NCI-H2029 (cell line): ENCODE measurements around the gene CCR7.

Source experiments
- DNase-seq: peaks from one replicate; lab custom pipeline; 2025; lab: John Stamatoyannopoulos, UW

The CCR7 gene

GRCh38 chr17:40535924-40536294, 29.4 kb downstream of the CCR7 start:
- DNase-seq: no peak

DNA sequence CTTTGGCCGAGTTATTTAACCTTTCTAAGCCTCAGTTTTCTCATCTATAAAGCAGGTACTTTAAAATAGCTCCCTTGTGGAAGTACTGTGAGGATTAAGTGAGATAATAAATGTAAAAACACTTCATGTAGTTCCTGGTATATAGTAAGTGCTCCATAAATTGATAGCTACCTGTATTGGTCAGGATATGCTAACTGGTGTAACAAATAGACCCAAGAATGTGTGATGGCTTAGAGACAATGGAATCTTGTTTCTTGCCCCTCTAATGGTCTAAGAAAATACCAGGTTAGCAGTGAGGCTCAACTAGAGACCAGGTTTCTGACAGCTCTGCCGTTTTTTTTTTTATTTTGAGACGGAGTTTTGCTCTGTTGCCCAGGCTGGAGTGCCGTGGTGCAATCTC, 29.8 kb downstream of the CCR7 start:
- DNase-seq: no peak

DNA sequence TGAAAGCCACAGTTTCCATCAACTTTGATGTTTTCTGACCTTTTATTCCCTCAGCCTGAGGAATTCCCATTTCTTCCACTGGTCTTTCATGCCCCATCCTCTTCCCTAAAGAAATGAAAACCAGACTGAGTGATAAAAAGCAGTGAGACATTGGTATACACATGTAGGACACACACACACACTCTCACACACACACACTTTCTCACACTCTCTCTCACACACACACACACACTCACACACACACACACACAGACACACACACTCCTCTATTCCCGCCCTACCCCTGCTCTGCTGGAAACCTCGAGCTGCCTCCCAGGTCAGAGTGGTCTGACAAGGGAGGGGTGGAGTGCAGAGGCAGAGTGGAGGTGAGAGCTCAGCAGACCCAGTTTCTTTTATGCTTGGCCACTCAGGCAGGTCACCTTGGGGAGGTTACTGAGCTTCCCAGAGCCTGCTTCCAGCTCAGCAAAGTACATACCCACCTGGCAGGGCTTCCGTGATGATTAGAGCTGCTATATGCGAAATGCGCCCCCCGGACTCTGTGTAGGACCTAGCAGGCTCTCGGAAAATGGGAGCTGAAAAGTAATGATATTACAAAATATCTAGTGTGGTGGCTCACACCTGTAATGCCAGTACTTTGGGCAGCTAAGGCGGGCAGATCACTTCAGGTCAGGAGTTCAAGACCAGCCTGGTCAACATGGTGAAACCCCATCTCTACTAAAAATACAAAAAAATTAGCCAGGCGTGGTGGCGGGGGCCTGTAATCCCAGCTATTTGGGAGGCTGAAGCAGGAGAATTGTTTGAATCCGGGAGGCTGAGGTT, 30.7 kb downstream of the CCR7 start:
- DNase-seq: no peak

DNA sequence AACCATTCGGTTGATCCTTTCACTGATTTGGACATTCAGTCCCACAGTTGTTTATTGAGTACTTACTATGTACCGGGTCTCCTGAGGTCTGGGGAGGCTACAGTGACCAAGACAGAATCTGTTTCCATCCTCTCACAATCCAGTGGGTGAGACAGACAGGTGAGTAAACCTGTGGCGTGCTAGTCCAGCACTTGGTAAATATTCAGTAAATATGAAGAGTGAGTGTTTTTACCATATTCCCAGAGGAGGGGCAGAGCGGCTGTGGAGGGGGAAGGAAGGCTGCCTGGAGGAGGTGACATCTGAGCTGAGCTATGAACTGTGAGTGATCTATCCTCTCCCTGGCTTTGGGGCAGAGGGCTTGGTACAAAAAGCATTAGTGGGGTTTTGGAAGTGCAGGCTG, 31.4 kb downstream of the CCR7 start:
- no peak for DNase-seq

GRCh38 chr17:40532520-40533253, 32.6 kb downstream of the CCR7 start:
- DNase-seq: no peak

DNA sequence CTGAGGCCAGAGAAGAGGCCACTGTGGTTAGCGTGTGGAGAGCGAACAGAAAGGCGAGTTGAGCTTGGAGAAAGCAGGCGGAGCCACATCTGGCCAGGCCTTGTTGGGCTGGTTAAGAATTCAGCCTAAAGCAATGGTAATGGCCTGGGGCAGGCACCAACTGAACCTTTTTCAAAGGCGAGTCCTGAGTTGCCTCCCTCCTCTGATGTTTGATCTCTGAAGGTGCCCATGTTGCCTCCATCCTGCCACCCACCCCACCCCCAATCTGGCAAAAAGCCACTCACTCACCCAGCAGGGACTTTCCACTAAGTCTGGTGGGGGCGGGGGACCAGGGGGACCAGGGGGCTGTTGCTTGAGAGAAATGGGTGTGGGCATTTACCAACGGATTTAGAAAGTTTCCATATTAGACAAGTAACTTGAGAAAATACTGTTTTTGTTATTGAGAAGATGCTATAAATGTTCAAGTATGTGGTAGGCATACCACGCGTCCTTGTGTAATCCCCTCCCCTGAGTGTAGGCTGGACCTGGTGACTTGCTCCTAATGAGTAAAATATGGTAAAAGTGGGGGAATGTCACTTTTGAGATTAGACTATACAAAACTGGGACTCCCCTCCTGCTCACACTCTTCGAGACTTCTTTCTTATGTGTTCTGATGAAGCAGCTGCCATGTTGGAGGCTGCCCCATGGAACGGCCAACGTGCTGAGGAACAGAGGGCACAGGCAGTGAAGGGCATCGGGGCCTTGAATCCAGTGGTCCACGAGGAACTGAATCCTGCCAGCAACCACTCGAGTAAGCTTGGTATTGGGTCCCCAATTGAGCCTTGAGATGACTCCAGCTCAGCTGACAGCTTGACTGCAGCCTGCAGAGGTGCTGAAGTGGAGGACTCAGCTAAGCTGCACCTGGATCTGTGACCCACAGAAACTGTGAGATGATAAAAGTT, 34.0 kb downstream of the CCR7 start:
- no peak for DNase-seq

DNA sequence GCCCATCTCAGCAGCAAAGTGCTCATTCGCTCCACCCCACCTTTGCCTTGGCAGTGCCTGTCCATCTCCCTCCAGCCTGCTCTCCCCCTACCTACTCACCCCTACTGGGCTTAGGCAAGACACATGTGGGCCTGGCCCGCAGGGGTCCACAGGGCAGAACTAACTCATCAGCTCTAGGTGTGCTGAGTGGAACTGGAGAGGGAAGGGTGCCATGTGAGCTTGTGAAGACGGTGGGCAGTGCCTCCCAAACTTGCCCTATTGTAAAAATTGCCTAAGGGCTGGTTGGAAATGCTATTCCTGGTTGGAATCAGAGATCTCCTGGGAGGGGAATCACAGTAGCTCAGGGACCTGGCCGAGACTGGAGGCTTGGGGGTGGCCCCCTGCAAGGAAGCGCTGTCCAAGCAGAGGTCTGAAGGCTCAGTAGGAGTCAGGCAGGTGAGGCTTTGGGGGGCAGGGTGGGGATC, 34.7 kb downstream of the CCR7 start:
- DNase-seq: no peak

GRCh38 chr17:40529991-40530390, 35.3 kb downstream of the CCR7 start:
- DNase-seq: no peak

GRCh38 chr17:40528692-40529417, 36.4 kb downstream of the CCR7 start:
- no peak for DNase-seq

- no peak for DNase-seq
Observed at GRCh38 chr17:40526668-40527067, 38.6 kb downstream of the CCR7 start.

DNA sequence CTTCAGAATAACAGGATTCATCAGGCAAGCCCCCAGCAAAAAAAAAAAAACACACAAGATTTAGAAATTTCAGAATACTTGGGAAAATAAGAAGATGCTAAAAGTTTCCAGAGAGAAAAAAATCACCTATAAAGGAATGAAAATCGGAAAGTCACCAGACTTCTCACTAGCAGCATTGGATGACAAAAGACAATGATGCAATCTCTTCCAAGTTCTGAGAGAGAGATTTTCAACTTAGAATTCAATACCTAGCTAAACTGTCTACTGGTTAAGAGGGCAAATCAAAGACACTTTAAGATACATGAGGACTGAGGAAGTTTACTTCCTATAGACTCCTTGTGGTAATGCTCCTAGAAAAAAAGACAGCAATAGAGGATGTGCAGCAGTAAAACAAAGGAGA, 40.0 kb downstream of the CCR7 start:
- no peak for DNase-seq

GRCh38 chr17:40524243-40524965, 40.9 kb downstream of the CCR7 start:
- no peak for DNase-seq

DNA sequence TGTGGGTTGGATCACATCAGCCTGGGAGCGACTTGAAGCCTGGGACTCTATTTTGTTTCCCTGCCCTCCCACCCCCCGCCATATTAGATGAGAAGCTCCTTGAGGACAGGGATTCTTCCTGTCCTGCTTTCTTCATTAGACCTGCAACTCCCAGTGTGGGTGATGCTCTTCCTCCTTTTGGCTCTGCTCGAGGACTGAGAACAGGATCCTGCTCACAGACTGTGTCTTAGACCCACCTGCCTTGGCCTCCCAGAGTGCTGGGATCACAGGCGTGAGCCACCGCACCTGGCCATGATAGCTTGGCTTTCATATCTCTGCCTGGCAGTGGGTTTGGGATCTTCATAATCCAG, 42.3 kb downstream of the CCR7 start:
- DNase-seq: no peak

GRCh38 chr17:40522250-40522960, 42.9 kb downstream of the CCR7 start:
- DNase-seq: no peak

DNA sequence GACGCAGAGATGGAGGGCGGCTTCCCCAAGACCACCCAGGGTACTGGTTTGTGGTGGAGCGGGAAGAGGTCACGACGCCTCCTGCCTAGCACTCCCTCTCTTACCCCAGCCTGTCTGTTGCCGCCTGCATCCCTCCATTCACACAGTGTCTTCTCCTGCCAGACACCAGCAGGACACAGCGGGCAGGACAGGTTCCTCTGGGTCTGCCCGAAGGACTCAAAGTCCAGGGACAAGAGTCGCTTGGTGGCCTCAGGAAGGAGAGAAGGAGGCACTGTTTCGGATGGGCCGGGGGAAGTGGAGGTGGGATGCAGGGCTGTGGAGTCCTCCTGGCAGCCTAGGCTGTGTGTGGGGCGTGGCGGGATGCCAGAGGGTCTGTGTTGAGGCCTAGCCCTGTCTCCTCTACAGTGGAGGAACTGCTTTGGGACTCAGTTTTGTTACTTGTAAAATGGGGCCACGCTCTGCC, 44.2 kb downstream of the CCR7 start:
- DNase-seq: no peak

DNA sequence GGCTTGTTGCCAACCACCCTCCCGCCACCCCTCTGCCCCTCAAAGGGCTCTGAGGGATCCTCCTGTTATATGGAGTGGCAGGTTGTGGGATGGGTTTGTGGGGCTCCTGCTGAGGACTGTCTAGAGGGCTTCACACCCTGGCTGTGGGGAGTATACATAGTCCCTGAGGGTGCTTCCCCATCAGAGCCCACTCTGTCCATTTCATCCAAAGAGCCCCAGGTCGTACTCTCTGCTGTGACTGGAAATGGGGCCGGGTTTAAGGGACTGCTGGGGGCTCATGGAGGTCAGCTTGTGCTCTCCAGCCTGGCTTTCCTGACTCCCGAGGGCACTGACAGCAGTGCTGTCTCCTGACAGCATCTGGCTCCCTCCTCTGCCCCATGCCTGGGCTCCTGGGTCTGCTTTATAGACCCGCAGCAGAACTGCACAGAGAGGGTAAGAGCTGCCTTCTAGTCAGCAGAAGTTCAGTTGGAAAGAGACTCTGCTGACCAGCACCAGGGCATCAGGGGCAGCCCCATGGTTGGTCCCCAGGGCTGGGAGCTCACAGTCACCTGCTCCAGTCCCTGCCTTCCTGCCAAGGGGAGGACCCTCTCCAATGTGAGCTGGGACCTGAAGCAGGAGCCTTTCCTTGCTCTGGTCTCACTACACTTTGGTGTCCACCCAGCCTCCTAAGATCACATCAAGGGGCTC, 46.0 kb downstream of the CCR7 start:
- no peak for DNase-seq

DNA sequence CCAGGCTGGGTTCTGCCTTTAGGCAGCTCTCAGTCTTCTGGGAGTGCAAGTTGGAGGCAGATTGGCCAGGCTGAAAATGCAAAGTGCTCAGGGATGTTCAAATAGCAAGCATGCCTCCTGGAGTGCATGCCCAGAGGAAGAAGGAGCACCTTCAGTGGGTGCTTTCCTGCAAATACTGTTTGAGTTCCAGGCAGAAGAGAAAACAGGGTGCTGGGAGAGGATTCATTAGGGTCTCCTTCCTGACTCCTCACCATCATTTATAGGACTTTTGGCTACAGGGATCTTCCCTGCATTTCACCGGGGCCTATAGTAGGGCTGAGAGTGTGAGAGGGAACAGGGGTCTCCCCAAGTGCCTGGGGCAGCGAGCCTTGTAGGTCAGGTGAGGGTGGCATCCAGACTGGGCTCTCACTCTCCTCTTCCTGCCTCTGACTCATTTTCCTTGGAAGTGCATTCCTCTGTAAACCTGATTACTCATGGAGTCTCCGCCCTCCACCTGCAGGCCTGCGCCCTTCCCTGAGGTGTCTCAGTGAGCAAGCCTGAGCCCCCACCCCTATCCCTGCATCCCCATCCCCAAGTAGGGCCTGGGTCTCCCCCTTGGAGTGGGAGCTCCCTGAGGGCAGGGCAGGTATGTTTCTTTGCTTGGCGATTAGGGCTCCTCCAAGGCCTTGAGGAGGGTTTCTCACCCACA, 46.7 kb downstream of the CCR7 start:
- DNase-seq: no peak

DNA sequence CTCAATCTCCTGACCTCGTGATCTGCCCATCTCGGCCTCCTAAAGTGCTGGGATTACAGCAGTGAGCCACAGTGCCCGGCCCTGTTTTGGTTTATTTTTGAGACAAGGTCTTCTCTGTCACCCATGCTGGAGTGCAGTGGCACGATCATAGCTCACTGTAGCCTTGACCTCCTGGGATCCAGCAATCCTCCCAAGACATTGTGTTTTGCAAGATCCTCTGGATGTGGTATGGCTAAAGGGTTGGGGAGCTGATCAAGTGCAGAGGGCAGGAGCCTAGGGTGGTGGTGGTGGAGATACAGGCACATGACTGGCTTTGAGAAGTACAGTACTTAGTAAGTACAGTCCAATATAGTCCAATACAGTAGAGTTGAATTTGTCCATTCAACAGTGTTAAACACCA, 47.3 kb downstream of the CCR7 start:
- no peak for DNase-seq

- no peak for DNase-seq
Observed at GRCh38 chr17:40517286-40517662, 48.0 kb downstream of the CCR7 start.
